Neural cell (in vitro differentiated cells): ENCODE measurements around the gene SLC17A2. TPM values are rescaled to one million over a fixed set of nuclear protein-coding genes. Genes with fewer than 3 reads are reported as not detected.

Experiments used
- H2AFZ ChIP-seq: fragments of 200-600, 300-800 bp; sonication (generic), shearing (Covaris generic); 2 replicates; pipeline ENCODE4 v1.6.0; 2014; ENCODE audit warnings: low read depth, mild to moderate bottlenecking, antibody characterized with exemption, low read length, moderate library complexity
- H3F3A ChIP-seq: fragments of 200-600 bp; shearing (Covaris generic); 2 replicates; pipeline ENCODE4 v1.6.1; 2016; ENCODE audit warnings: mild to moderate bottlenecking, moderate library complexity, mixed read lengths, antibody characterized with exemption, low read length; ENCODE audit not compliant: insufficient read depth, poor library complexity, severe bottlenecking
- H3K27ac ChIP-seq: fragments of 200-600, 300-800 bp; sonication (generic), shearing (Covaris generic); 2 replicates; pipeline ENCODE4 v1.5.1; 2014; ENCODE audit warnings: mild to moderate bottlenecking, low read length, moderate library complexity
- H3K27me3 ChIP-seq: fragments of 300-800, 200-600 bp; sonication (generic), shearing (Covaris generic); 2 replicates; pipeline ENCODE4 v1.6.0; 2014; ENCODE audit warnings: mild to moderate bottlenecking, low read depth, low read length, moderate library complexity; ENCODE audit not compliant: insufficient read depth
- H3K36me3 ChIP-seq: fragments of 300-800, 200-600 bp; sonication (generic), shearing (Covaris generic); 2 replicates; pipeline ENCODE4 v1.5.1; 2014; ENCODE audit warnings: mild to moderate bottlenecking, antibody characterized with exemption, low read length, moderate library complexity; ENCODE audit not compliant: insufficient read depth
- H3K4me2 ChIP-seq: fragments of 300-800, 200-600 bp; sonication (generic), shearing (Covaris generic); 2 replicates; pipeline ENCODE4 v1.6.0; 2014; ENCODE audit warnings: mild to moderate bottlenecking, low read length
- H3K4me3 ChIP-seq: fragments of 300-800, 200-600 bp; sonication (generic), shearing (Covaris generic); 2 replicates; pipeline ENCODE4 v1.5.1; 2014; ENCODE audit warnings: mild to moderate bottlenecking, low read length, moderate library complexity
- H3K79me2 ChIP-seq: fragments of 200-600 bp; shearing (Covaris generic); replicated peaks from 2 replicates; pipeline ENCODE4 v1.6.0; 2014; ENCODE audit warnings: mild to moderate bottlenecking, low read length, moderate library complexity; ENCODE audit not compliant: insufficient read depth
- H3K9ac ChIP-seq: fragments of 300-800, 200-600 bp; sonication (generic), shearing (Covaris generic); 2 replicates; pipeline ENCODE4 v1.6.1; 2016; ENCODE audit warnings: mild to moderate bottlenecking, low read length, mixed read lengths
- H3K9me2 ChIP-seq: fragments of 200-600 bp; shearing (Covaris generic); 2 replicates; pipeline ENCODE4 v1.6.1; 2016; ENCODE audit warnings: mild to moderate bottlenecking, low read length, mixed read lengths; ENCODE audit not compliant: insufficient read depth
- H3K9me3 ChIP-seq: fragments of 200-600, 300-800 bp; sonication (generic), shearing (Covaris generic); 2 replicates; pipeline ENCODE4 v1.6.1; 2016; ENCODE audit warnings: mild to moderate bottlenecking, mixed run types, low read length, moderate library complexity, mixed read lengths
- H4K20me1 ChIP-seq: fragments of 200-600 bp; shearing (Covaris generic); 2 replicates; pipeline ENCODE4 v1.6.1; 2016; ENCODE audit warnings: mild to moderate bottlenecking, mixed run types; ENCODE audit not compliant: insufficient read depth
- EP300 ChIP-seq: fragments of 450-650 bp; conservative IDR thresholded peaks from 2 replicates; pipeline ENCODE4 v1.6.1; 2014; ENCODE audit warnings: antibody characterized with exemption, mild to moderate bottlenecking, moderate library complexity; ENCODE audit not compliant: poor library complexity, severe bottlenecking
- EZH2 ChIP-seq: fragments of 200-600, 300-800 bp; shearing (Covaris generic), sonication (generic); IDR thresholded peaks from 2 replicates; pipeline ENCODE4 v1.6.1; 2014; ENCODE audit warnings: antibody characterized with exemption, low read length, borderline replicate concordance, mild to moderate bottlenecking; ENCODE audit not compliant: insufficient read depth, poor library complexity, severe bottlenecking
- MXI1 ChIP-seq: fragments of 450-650 bp; conservative IDR thresholded peaks from 2 replicates; pipeline ENCODE4 v1.6.1; 2014; ENCODE audit warnings: antibody characterized with exemption, mild to moderate bottlenecking; ENCODE audit not compliant: poor library complexity, severe bottlenecking
- POLR2AphosphoS5 ChIP-seq: IDR thresholded peaks from 2 replicates; pipeline ENCODE4 v1.6.1; 2012
- RAD21 ChIP-seq: fragments of 450-650 bp; conservative IDR thresholded peaks from 2 replicates; pipeline ENCODE4 v1.6.1; 2014; ENCODE audit warnings: antibody characterized with exemption, mild to moderate bottlenecking, moderate library complexity
- SMC3 ChIP-seq: fragments of 450-650 bp; conservative IDR thresholded peaks from 2 replicates; pipeline ENCODE4 v1.6.1; 2014; ENCODE audit warnings: antibody characterized with exemption, mild to moderate bottlenecking, moderate library complexity; ENCODE audit not compliant: poor library complexity
- TAF1 ChIP-seq: IDR thresholded peaks from 2 replicates; pipeline ENCODE4 v1.6.1; 2012; ENCODE audit warnings: low read depth
- polyA plus RNA-seq: library from polyadenylated mRNA; depleted of rRNA; stranded (reverse); fragments of >200 nt; gene quantifications from 2 replicates; pipeline ENCODE4 v1.2.3, GENCODE V29; 2014
- TF ChIP-seq, protein P1 (sequence below): IDR thresholded peaks from 2 replicates; pipeline ENCODE4 v1.6.1; 2012; ENCODE audit warnings: borderline replicate concordance
- TF ChIP-seq, protein P2 (sequence below): fragments of 450-650 bp; IDR thresholded peaks from 2 replicates; pipeline ENCODE4 v1.5.1; 2014; ENCODE audit warnings: antibody characterized with exemption, mild to moderate bottlenecking, moderate library complexity; ENCODE audit not compliant: poor library complexity, severe bottlenecking

Gene SLC17A2
- polyA plus RNA-seq, 1 donor from 2014 or later, result not detected

DNA sequence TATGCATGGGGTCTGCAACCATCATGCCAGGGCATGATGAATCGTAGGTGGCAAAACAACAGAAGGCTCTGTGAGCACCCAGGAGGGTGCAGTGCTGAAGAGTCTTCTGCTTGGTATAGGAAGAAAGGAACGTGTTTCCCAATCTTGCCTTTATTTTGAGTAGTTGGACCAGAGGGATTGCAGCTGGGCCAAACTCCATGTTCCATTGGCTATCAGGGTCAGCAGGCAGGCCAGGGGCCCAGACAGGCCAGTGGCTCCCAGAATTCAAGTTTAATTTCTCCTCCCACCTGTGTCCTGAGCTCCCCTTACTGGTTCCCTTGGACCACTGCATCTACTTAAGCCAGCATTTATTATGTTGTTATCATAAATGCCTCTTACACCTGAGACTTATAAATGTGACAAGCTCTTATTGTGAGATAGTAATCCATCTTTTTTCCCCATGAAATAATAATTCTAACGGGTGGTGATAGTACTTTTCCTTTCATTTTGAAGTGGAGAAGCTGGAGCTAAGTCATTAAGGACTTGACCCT, 31.2 kb upstream of the SLC17A2 start:
- H3K4me2 ChIP-seq, result no peak overlapping the region
- no peaks in the 10 kb centered on the region for H3K79me2 ChIP-seq
- no peak overlapping the region for H2AFZ ChIP-seq
- no peak overlapping the region for H3K27ac ChIP-seq
- H3K4me3 ChIP-seq, result no peak overlapping the region
- H3K36me3 ChIP-seq, result no peaks in the 10 kb centered on the region
- no peaks in the 10 kb centered on the region for H3K9me3 ChIP-seq
- TF ChIP-seq, protein P1, sequence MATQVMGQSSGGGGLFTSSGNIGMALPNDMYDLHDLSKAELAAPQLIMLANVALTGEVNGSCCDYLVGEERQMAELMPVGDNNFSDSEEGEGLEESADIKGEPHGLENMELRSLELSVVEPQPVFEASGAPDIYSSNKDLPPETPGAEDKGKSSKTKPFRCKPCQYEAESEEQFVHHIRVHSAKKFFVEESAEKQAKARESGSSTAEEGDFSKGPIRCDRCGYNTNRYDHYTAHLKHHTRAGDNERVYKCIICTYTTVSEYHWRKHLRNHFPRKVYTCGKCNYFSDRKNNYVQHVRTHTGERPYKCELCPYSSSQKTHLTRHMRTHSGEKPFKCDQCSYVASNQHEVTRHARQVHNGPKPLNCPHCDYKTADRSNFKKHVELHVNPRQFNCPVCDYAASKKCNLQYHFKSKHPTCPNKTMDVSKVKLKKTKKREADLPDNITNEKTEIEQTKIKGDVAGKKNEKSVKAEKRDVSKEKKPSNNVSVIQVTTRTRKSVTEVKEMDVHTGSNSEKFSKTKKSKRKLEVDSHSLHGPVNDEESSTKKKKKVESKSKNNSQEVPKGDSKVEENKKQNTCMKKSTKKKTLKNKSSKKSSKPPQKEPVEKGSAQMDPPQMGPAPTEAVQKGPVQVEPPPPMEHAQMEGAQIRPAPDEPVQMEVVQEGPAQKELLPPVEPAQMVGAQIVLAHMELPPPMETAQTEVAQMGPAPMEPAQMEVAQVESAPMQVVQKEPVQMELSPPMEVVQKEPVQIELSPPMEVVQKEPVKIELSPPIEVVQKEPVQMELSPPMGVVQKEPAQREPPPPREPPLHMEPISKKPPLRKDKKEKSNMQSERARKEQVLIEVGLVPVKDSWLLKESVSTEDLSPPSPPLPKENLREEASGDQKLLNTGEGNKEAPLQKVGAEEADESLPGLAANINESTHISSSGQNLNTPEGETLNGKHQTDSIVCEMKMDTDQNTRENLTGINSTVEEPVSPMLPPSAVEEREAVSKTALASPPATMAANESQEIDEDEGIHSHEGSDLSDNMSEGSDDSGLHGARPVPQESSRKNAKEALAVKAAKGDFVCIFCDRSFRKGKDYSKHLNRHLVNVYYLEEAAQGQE, result no peak
- TF ChIP-seq SMC3, result no peak
- no peak for TF ChIP-seq RAD21
- TF ChIP-seq, protein P2, sequence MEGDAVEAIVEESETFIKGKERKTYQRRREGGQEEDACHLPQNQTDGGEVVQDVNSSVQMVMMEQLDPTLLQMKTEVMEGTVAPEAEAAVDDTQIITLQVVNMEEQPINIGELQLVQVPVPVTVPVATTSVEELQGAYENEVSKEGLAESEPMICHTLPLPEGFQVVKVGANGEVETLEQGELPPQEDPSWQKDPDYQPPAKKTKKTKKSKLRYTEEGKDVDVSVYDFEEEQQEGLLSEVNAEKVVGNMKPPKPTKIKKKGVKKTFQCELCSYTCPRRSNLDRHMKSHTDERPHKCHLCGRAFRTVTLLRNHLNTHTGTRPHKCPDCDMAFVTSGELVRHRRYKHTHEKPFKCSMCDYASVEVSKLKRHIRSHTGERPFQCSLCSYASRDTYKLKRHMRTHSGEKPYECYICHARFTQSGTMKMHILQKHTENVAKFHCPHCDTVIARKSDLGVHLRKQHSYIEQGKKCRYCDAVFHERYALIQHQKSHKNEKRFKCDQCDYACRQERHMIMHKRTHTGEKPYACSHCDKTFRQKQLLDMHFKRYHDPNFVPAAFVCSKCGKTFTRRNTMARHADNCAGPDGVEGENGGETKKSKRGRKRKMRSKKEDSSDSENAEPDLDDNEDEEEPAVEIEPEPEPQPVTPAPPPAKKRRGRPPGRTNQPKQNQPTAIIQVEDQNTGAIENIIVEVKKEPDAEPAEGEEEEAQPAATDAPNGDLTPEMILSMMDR, result no peak
- TF ChIP-seq MXI1, result no peak
- TF ChIP-seq EZH2, result no peak
- TF ChIP-seq TAF1, result no peak
- no peak for TF ChIP-seq EP300
- TF ChIP-seq POLR2AphosphoS5, result no peak
- H3F3A ChIP-seq, result no peaks in the 10 kb centered on the region
- H3K27me3 ChIP-seq, result no peaks in the 10 kb centered on the region
- H4K20me1 ChIP-seq, result no peaks in the 10 kb centered on the region
- H3K9me2 ChIP-seq, result no peaks in the 10 kb centered on the region
- H3K9ac ChIP-seq, result no peak overlapping the region

DNA sequence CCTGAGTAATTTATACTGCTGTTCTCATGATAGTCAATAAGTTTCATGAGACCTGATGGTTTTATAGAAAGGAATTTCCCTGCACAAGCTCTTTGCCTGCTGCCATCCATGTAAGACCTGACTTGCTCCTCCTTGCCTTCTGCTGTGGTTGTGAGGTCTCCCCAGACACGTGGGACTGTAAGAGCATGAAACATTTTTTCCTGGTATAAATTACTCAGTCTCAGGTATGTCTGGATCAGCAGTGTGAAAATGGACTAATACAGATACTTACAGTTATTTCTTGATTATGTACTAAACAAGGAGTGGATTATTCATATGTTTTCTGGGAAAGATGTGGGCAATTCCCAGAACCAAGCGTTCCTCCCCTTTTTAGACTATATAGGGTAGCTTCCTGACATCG, 30.2 kb upstream of the SLC17A2 start:
- Histone ChIP-seq H4K20me1 (no peaks in the 10 kb centered on the region), H3K27ac (no peak overlapping the region), H3K9me2 (no peaks in the 10 kb centered on the region), H3K9me3 (no peaks in the 10 kb centered on the region), H3F3A (no peaks in the 10 kb centered on the region), H3K36me3 (no peaks in the 10 kb centered on the region), H3K27me3 (no peaks in the 10 kb centered on the region), H3K4me3 (no peak overlapping the region), H3K79me2 (no peaks in the 10 kb centered on the region), H3K9ac (no peak overlapping the region), H3K4me2 (no peak overlapping the region), H2AFZ (no peak overlapping the region)
- TF ChIP-seq, protein P1, result no peak
- TF ChIP-seq RAD21 (no peak), SMC3 (no peak), POLR2AphosphoS5 (no peak), EZH2 (no peak), EP300 (no peak), TAF1 (no peak), MXI1 (no peak)
- TF ChIP-seq, protein P2, result no peak
